ENCODE results near the gene CCDC136.

DNA sequence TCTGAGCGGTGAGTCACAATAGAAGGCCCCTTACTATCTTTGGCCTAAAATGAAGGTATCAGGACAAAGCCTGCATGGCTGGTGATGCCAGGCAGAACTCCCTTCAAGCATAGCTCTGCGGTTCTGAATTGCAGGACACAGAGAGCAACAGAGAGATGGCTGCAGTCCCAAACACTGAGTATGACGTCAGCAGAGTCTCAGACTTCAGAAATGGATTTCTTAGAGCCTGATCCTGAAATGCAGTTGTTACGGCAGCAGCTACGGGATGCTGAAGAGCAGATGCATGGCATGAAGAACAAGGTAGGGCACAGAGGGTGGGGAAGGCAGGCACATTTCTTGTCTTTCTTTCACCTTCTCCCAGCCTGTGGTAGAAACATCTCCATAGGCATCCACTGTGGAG is 13.5 kb downstream of the CCDC136 start:
- TF ChIP-seq, protein P1, sequence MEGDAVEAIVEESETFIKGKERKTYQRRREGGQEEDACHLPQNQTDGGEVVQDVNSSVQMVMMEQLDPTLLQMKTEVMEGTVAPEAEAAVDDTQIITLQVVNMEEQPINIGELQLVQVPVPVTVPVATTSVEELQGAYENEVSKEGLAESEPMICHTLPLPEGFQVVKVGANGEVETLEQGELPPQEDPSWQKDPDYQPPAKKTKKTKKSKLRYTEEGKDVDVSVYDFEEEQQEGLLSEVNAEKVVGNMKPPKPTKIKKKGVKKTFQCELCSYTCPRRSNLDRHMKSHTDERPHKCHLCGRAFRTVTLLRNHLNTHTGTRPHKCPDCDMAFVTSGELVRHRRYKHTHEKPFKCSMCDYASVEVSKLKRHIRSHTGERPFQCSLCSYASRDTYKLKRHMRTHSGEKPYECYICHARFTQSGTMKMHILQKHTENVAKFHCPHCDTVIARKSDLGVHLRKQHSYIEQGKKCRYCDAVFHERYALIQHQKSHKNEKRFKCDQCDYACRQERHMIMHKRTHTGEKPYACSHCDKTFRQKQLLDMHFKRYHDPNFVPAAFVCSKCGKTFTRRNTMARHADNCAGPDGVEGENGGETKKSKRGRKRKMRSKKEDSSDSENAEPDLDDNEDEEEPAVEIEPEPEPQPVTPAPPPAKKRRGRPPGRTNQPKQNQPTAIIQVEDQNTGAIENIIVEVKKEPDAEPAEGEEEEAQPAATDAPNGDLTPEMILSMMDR (IDR thresholded peaks at IDR 0.05), result no peak
- TF ChIP-seq, protein P2, sequence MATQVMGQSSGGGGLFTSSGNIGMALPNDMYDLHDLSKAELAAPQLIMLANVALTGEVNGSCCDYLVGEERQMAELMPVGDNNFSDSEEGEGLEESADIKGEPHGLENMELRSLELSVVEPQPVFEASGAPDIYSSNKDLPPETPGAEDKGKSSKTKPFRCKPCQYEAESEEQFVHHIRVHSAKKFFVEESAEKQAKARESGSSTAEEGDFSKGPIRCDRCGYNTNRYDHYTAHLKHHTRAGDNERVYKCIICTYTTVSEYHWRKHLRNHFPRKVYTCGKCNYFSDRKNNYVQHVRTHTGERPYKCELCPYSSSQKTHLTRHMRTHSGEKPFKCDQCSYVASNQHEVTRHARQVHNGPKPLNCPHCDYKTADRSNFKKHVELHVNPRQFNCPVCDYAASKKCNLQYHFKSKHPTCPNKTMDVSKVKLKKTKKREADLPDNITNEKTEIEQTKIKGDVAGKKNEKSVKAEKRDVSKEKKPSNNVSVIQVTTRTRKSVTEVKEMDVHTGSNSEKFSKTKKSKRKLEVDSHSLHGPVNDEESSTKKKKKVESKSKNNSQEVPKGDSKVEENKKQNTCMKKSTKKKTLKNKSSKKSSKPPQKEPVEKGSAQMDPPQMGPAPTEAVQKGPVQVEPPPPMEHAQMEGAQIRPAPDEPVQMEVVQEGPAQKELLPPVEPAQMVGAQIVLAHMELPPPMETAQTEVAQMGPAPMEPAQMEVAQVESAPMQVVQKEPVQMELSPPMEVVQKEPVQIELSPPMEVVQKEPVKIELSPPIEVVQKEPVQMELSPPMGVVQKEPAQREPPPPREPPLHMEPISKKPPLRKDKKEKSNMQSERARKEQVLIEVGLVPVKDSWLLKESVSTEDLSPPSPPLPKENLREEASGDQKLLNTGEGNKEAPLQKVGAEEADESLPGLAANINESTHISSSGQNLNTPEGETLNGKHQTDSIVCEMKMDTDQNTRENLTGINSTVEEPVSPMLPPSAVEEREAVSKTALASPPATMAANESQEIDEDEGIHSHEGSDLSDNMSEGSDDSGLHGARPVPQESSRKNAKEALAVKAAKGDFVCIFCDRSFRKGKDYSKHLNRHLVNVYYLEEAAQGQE (IDR thresholded peaks at IDR 0.05; ENCODE audit: insufficient read depth in 1 of 2, low read depth in 2 of 2, low read length in 1 of 2), result no peak
- TF ChIP-seq POLR2AphosphoS5 (IDR thresholded peaks at IDR 0.05; ENCODE audit: low read depth, low read length) (no peak), TCF7L2 (IDR thresholded peaks at IDR 0.05; ENCODE audit: low read depth, low read length) (no peak)

Measured in Panc1 (cell line).